HG02588 (cell line): ENCODE results near the gene SARS1.

ENCODE experiments used
- ATAC-seq: cut with Tn5 transposase; IDR thresholded peaks from one replicate; pipeline ENCODE4 v1.9.1; 2021; ENCODE audit warnings: mild to moderate bottlenecking, moderate library complexity; ENCODE audit not compliant: unreplicated experiment

Gene SARS1

DNA sequence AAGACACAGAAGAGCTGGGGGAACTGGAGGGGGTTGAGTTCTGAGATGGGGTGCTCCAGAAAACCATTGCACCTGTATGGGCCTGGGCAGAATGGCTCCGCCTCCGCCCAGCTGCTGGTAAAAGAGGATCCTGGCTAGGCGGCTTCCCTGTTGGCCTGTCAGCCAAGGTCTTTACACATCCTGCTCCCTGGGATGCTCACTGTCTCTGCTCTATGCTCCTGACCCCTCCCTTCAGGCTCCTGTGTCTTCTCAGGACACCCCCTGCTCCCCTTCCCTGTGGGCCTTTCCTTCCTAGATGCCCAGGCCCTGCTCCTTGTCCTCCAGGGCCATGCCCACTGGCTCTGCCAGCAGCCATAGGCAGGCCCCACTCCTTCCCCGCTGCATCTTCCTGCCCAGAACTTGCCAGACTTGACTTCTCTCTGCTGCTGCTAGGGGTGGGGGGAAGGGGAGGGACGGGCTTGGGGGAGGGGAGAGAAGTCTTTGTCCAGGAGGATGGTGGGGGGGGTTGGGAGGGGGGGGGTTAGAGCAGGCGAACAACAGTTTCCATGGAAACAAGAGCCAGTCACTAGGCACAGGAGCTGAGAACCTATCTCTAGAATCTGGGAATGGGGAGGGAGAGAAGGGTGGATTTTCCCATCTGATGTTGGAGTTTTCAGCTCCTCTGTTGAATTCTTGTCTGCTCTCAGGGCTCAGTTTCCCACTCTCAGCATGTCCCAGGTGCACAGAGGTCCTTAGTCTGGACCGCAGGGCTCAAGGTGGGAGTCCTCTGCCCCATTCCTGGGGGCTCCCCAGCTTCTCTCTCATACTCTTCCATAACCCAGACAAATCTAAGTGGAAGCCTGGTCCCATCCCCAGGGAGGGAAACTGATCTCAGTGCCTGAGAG lies 46.2 kb downstream of the SARS1 start:
- ATAC-seq, result no peak

DNA sequence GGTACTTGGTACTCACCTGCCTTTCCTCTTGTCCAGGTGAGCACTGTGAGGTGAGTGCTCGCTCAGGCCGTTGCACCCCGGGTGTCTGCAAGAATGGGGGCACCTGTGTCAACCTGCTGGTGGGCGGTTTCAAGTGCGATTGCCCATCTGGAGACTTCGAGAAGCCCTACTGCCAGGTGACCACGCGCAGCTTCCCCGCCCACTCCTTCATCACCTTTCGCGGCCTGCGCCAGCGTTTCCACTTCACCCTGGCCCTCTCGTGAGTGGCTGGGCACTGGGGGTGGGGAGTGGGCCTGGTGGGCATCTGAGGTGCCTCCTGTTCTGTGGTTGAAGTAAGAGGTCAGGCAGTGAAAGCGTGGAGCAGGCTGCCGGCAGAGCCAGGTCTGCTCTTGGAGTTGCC lies 47.3 kb downstream of the SARS1 start:
- no peak for ATAC-seq

DNA sequence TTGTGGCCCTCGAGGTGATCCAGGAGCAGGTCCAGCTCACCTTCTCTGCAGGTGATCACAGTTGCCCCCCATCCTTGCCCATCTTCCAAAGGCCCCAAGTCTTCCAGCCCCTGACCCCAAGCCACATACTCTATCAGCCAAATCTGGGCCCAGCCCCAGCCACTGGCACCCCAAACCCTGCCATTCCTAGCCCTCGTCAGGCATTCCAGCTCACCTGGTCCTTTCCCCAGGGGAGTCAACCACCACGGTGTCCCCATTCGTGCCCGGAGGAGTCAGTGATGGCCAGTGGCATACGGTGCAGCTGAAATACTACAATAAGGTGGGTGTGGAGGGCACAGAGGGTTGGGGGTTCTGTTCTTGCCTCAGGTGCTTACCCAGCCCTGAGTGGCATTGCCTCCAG lies 47.9 kb downstream of the SARS1 start:
- no peak for ATAC-seq

DNA sequence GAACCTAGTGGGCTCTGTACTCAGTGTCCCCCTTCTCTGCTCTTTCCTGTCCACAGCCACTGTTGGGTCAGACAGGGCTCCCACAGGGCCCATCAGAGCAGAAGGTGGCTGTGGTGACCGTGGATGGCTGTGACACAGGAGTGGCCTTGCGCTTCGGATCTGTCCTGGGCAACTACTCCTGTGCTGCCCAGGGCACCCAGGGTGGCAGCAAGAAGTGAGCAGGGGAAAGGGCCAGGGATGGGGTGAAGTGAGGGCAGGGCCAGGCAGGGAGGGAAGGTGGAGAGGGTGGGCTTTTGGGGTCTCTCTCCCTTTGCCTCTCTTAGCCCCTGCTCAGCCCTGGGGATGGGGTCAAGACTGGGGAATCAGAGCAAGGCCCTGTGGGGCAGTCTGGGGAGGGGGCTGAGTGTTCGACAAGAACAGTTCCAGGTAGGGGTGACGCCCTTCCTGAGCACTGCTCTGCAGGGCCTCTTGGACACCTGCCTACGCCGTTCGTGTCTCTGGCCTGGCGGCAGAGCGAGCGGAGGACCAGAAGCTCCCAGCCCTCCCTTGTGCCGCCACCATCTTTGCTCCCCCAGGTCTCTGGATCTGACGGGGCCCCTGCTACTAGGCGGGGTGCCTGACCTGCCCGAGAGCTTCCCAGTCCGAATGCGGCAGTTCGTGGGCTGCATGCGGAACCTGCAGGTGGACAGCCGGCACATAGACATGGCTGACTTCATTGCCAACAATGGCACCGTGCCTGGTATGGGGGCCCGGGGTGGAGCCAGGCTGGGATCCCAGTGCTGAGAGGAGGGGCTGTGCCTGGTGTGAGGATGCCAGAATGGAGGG lies 48.7 kb downstream of the SARS1 start:
- ATAC-seq, result no peak

DNA sequence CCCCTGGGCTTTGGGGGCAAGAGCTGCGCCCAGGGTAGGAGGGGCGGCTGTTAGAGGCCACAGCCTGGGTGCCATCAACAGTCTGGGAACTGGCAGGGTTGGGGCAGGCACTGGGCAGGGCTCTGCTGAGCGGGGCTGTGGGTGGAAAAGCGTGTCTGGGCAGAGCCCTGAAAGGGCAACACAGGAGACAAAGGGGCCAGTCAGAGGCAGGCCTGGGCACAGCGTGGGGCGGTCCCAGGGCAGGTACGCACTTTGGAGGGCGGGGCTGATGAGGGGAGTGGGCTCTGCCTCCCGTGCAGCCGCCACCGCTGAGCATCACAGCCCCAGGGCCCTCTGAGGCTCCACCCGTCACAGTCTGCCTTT lies 49.5 kb downstream of the SARS1 start:
- ATAC-seq, result no peak

DNA sequence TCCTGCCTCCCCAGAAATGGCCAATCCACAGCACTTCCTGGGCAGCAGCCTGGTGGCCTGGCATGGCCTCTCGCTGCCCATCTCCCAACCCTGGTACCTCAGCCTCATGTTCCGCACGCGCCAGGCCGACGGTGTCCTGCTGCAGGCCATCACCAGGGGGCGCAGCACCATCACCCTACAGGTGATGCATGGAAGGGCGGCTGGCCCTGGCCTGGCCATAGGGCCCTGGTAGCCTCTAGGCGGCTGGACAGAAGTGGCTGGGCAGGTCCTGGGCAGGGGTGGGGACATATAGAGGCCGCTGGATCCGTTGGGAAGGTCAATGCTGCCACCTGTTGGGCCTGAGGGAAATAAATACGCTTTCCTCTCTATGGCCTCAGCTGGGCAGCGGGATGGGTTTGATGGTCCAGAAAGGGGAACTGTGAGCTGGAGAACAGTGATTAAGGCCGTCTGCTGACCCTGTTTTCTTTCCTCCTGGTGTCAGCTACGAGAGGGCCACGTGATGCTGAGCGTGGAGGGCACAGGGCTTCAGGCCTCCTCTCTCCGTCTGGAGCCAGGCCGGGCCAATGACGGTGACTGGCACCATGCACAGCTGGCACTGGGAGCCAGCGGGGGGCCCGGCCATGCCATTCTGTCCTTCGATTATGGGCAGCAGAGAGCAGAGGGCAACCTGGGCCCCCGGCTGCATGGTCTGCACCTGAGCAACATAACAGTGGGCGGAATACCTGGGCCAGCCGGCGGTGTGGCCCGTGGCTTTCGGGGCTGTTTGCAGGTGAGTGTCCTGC lies 50.1 kb downstream of the SARS1 start:
- no peak for ATAC-seq

DNA sequence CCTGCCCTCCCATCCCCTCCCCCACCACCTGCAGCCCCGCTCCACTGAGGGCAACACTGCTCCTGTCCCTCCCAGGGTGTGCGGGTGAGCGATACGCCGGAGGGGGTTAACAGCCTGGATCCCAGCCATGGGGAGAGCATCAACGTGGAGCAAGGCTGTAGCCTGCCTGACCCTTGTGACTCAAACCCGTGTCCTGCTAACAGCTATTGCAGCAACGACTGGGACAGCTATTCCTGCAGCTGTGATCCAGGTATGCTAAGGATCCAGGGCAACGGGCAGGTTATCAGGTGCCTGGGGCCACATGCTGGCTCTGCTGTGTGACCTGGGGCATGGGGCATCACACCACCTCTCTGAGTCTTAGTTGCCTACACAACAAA lies 50.6 kb downstream of the SARS1 start:
- ATAC-seq, result no peak

DNA sequence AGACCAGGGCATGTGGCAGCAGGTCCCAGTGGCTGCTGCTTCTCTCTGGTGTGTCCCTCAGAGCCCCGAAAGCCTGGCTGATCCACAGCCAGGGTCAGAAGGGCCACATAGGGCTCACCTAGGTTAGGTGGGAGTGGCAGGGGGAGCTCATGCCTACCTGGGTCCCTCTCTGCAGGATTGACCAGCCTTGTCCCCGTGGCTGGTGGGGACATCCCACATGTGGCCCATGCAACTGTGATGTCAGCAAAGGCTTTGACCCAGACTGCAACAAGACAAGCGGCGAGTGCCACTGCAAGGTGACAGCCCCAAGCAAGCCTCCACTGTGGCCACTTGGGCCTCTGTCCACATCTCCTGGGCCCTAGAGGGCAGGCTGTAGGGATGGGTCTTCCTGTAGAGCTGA lies 51.3 kb downstream of the SARS1 start:
- no peak for ATAC-seq

DNA sequence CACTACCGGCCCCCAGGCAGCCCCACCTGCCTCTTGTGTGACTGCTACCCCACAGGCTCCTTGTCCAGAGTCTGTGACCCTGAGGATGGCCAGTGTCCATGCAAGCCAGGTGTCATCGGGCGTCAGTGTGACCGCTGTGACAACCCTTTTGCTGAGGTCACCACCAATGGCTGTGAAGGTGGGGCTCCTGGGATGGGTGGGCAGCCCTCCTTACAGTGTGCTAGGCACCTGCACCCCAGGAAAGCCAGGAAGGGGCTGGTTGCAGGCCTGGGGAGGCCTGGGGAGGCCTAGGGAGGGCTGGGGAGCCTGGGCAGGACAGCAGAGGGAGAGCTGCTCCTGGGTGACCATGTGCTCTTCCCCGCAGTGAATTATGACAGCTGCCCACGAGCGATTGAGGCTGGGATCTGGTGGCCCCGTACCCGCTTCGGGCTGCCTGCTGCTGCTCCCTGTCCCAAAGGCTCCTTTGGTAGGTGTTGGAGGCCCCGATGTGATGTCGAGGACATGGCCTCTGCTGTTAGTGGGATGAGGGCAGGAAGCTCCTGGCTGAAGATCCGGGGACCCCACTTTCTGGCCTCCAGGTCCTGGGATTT lies 52.1 kb downstream of the SARS1 start:
- no peak for ATAC-seq

DNA sequence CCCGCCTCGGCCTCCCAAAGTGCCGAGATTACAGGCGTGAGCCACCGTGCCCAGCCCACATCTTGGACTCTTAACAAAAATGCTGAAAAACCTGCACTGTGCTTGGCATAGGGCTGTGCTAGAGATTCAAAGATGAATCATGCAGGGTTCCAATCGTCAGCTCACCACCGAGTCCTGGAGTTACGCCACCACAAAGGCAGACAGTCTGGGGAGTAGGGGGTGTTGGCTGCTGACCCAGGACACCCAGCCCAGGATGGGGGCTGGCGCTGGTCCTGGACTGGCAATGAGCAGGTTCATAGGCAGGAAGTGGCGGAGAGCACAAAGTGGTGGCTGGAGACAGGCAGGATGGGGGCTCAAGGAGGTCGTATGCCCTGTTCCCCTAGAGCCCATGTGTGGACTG lies 53.2 kb downstream of the SARS1 start:
- ATAC-seq, result no peak

DNA sequence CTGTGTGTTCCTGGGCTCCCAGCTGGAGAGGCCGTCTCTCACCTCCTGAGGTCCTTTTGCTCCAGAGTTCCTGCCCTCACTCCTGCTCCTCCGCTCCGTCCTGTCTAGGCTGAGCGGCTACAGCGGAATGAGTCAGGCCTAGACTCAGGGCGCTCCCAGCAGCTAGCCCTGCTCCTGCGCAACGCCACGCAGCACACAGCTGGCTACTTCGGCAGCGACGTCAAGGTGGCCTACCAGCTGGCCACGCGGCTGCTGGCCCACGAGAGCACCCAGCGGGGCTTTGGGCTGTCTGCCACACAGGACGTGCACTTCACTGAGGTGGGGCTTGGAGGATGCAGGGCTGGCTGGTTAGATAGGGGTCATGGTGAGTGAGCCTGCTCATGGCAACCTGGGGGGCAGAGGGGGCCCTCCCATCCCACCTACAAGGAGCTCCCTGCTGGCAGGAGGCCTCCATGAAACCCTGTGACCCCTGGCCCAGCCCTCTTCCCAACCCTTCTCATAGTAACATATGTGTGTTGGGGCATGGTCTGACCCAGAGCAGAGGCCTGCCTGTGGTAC lies 54.1 kb downstream of the SARS1 start:
- ATAC-seq, result no peak

DNA sequence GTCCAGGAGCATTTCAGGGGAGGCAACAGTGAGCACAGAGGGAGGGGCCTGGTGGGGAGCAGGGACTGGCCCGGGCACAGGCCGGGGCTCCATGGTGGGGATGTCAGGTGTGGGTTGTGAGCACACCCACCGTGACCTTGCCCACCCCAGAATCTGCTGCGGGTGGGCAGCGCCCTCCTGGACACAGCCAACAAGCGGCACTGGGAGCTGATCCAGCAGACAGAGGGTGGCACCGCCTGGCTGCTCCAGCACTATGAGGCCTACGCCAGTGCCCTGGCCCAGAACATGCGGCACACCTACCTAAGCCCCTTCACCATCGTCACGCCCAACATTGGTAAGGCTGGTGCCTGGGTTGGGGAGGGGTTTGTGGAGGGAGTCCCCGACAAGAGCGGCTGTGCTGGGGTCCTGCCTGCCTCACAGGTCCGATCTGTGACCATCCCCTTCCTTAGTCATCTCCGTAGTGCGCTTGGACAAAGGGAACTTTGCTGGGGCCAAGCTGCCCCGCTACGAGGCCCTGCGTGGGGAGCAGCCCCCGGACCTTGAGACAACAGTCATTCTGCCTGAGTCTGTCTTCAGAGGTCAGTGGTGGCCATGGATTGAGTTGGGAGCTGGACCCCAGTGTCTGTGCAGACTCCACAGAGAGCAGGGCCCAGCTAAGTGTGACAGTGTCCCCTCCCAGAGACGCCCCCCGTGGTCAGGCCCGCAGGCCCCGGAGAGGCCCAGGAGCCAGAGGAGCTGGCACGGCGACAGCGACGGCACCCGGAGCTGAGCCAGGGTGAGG lies 54.9 kb downstream of the SARS1 start:
- ATAC-seq, result no peak

DNA sequence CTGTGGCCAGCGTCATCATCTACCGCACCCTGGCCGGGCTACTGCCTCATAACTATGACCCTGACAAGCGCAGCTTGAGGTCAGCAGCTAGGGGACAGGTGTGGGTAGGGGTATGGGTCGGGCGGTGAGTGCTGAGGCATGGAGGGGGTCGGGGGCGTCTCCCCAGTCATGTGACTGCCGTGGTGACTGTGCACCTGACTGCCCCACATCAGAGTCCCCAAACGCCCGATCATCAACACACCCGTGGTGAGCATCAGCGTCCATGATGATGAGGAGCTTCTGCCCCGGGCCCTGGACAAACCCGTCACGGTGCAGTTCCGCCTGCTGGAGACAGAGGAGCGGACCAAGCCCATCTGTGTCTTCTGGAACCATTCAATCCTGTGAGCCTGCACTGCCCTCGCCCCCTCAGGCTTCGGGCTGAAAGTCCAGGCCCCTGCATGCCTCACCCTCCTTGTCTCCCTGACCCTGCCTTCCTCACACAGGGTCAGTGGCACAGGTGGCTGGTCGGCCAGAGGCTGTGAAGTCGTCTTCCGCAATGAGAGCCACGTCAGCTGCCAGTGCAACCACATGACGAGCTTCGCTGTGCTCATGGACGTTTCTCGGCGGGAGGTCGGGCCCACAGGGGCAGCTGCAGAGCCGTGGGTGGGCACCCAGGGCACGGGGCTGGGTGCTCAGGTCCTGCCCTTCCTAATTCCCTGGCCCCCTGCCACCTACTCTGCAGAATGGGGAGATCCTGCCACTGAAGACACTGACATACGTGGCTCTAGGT lies 55.7 kb downstream of the SARS1 start:
- no peak for ATAC-seq

DNA sequence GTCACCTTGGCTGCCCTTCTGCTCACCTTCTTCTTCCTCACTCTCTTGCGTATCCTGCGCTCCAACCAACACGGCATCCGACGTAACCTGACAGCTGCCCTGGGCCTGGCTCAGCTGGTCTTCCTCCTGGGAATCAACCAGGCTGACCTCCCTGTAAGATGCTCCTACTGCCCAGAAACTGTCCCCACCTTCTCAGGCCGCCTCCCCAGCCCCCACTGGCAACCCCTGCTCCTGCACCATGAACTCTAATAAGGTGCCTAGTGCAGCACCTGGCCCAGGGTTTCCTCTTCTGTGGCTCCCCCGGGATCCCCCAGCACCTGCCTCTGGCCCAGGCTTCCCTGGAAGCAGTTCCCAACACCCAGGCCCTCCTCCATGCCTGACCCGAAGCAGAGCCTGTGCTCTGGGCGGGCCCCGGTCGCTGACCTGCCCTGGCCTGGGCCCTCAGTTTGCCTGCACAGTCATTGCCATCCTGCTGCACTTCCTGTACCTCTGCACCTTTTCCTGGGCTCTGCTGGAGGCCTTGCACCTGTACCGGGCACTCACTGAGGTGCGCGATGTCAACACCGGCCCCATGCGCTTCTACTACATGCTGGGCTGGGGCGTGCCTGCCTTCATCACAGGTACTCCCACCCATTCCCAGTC lies 56.4 kb downstream of the SARS1 start:
- no peak for ATAC-seq

DNA sequence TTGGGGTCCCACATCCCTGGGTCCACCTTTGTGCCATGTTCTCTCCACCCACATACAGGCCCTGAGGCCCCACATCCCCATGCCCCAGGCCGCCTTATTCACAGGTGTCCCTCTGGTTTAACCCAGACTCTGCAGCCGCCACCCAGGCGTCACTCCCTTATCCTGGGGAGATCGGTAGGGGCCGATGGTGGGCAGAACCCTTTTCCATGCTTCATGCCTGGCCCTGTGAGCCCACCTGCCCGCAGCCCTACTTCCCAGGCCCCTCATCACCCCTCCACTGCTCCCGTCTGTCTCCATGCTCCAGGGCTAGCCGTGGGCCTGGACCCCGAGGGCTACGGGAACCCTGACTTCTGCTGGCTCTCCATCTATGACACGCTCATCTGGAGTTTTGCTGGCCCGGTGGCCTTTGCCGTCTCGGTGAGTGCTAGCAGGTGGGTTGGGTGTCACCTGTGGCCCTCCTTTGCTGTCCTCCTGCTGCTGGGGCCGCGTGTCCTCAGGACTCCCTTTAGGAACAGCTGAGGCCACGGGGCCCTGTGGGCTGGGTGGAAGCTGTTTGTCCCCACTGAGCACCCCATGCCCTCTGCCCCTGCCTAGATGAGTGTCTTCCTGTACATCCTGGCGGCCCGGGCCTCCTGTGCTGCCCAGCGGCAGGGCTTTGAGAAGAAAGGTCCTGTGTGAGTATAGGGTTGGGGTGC lies 57.1 kb downstream of the SARS1 start:
- no peak for ATAC-seq

DNA sequence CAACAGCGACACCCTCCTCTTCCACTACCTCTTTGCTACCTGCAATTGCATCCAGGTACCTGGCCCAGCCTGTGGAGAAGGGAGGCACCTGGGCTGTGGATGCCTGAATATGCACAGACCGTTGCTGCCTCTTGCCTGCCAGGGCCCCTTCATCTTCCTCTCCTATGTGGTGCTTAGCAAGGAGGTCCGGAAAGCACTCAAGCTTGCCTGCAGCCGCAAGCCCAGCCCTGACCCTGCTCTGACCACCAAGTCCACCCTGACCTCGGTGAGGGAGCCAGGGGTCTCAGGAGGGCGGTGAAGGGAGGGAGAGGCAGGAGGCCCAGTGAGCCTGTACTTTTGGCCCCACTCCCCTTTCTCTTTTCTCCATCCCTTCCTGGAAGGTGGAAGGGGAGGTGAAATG lies 57.7 kb downstream of the SARS1 start:
- ATAC-seq, result no peak

DNA sequence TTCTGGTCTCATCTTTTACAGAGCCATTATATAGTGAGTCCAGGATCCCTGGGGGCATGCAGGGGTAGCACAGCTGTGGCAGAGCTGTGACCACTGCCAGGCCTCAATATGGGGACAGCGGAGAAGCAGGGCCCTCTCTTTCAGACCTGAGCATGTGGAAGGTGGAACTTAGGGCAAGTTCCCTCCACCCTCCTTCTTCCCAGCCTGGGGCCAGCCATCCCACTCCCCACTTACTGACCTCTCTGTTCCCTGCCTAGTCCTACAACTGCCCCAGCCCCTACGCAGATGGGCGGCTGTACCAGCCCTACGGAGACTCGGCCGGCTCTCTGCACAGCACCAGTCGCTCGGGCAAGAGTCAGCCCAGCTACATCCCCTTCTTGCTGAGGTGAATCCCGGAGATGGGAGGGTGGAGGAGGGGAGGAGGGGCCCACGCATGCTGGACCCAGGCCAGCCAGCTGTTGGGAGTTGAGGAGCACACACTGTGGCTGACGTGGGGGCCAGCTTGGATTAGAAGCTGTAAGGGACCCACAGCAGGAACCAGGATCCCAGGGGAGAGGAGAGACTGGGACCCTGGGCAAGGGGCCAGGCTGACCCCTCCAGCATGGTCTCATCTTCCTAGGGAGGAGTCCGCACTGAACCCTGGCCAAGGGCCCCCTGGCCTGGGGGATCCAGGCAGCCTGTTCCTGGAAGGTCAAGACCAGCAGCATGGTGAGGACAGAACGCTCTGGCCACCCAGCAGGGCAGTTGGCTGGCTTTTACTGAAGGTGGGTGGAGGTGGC lies 58.5 kb downstream of the SARS1 start:
- ATAC-seq, result no peak
